Endothelial cell of umbilical vein (primary cell): ENCODE results near the gene C11orf58. TPM values are rescaled to one million over a fixed set of nuclear protein-coding genes. Genes with fewer than 3 reads are reported as not detected.

Experiments
- BruUV-seq: library from RNA; stranded (reverse); fragments of 400-500 nt; replicated peaks from 2 replicates; lab custom pipeline; 2021; lab: Mats Ljungman, UMichigan
- CTCF ChIA-PET: fragments of 300-600, 350-600 bp; sonication (Branson Sonifier 250); formaldehyde crosslinking; loops from one replicate; lab custom pipeline; 2021; ENCODE audit warnings: antibody characterized with exemption, inconsistent platforms; lab: Charles Lee
- POLR2A ChIA-PET: fragments of 300-600, 350-600 bp; sonication (Branson Sonifier 250); formaldehyde crosslinking; loops from one replicate; lab custom pipeline; 2021; ENCODE audit warnings: antibody characterized with exemption, inconsistent platforms; lab: Charles Lee
- DNase-seq: peaks from one replicate; pipeline ENCODE4 v3.0.0-alpha.2; 2011; ENCODE audit warnings: low read depth, low spot score
- FAIRE-seq: peaks from 2 replicates; lab custom pipeline; 2011; peaks lifted over from hg19 to GRCh38; lab: Jason Lieb, UNC
- H2AFZ ChIP-seq: 2 replicates; pipeline ENCODE4 v1.6.0; 2012; ENCODE audit warnings: low read depth, low read length, control low read depth, inconsistent platforms
- H3K27ac ChIP-seq: 2 replicates; pipeline ENCODE4 v1.5.1; 2011; ENCODE audit warnings: low read depth, mild to moderate bottlenecking, control low read depth, low read length, moderate library complexity; ENCODE audit not compliant: insufficient read depth
- H3K27me3 ChIP-seq, 2 experiments: 2 replicates each; pipeline versions ENCODE4 v1.6.0 to v1.6.1; 2011; ENCODE audit warnings: low read length in 2 of 2, mixed read lengths in 1 of 2; ENCODE audit not compliant: control insufficient read depth in 2 of 2, insufficient read depth in 2 of 2
- H3K36me3 ChIP-seq, 2 experiments: 2 replicates in 1 of 2; 3 replicates in 1 of 2; pipeline ENCODE4 v1.5.1; 2011; ENCODE audit warnings: low read length in 2 of 2, mild to moderate bottlenecking in 1 of 2, moderate library complexity in 1 of 2; ENCODE audit not compliant: control insufficient read depth in 2 of 2, insufficient read depth in 2 of 2; ENCODE audit errors: extremely low read depth in 1 of 2
- H3K4me1 ChIP-seq: 3 replicates; pipeline ENCODE4 v1.5.1; 2011; ENCODE audit warnings: mild to moderate bottlenecking, low read length; ENCODE audit not compliant: control insufficient read depth, insufficient read depth; ENCODE audit errors: extremely low read depth
- H3K4me2 ChIP-seq: 2 replicates; pipeline ENCODE4 v1.6.1; 2011; ENCODE audit warnings: low read length, control low read depth, mixed read lengths; ENCODE audit not compliant: insufficient read depth
- H3K4me3 ChIP-seq, 3 experiments: fragments of 200-600 bp in 1 of 3; sonication (generic), shearing (Covaris generic) in 1 of 3; replicated peaks in 1 of 3; 2 replicates each; pipeline ENCODE4 v1.5.1; 2011 to 2016; ENCODE audit warnings: control low read depth in 3 of 3, low read length in 3 of 3, mild to moderate bottlenecking in 2 of 3, inconsistent platforms in 1 of 3, low read depth in 1 of 3, moderate library complexity in 1 of 3; ENCODE audit not compliant: insufficient read depth in 1 of 3
- H3K79me2 ChIP-seq: 2 replicates; pipeline ENCODE4 v1.6.0; 2012; ENCODE audit warnings: low read length, inconsistent platforms; ENCODE audit not compliant: control insufficient read depth, insufficient read depth
- H3K9ac ChIP-seq: replicated peaks from 2 replicates; pipeline ENCODE3; 2011; ENCODE audit warnings: low read length, control low read depth; ENCODE audit not compliant: insufficient read depth; ENCODE audit errors: extremely low read depth
- H3K9me1 ChIP-seq: replicated peaks from 3 replicates; pipeline ENCODE4 v1.6.0; 2011; ENCODE audit warnings: mild to moderate bottlenecking, low read length; ENCODE audit not compliant: control insufficient read depth, insufficient read depth; ENCODE audit errors: extremely low read depth
- H3K9me3 ChIP-seq: replicated peaks from 2 replicates; pipeline ENCODE4 v1.5.1; 2012; ENCODE audit warnings: low read length, inconsistent platforms; ENCODE audit not compliant: control insufficient read depth, insufficient read depth
- H4K20me1 ChIP-seq: replicated peaks from 2 replicates; pipeline ENCODE3; 2011; ENCODE audit warnings: mild to moderate bottlenecking, low read length; ENCODE audit not compliant: control insufficient read depth, insufficient read depth; ENCODE audit errors: extremely low read depth
- CTCF ChIP-seq, 2 donors: IDR thresholded peaks; 1 replicate in 1 of 2; 2 replicates in 1 of 2; pipeline ENCODE4 v1.5.1; 2011; ENCODE audit warnings: low read length in 2 of 2, mild to moderate bottlenecking in 2 of 2, moderate library complexity in 2 of 2, control low read depth in 1 of 2, inconsistent platforms in 1 of 2, low read depth in 1 of 2; ENCODE audit not compliant: insufficient read depth in 1 of 2; ENCODE audit errors: extremely low read depth in 1 of 2
- EZH2 ChIP-seq: IDR thresholded peaks from 2 replicates; pipeline ENCODE4 v1.6.1; 2012; ENCODE audit warnings: borderline replicate concordance, low read depth, mild to moderate bottlenecking, moderate library complexity, low read length, inconsistent platforms; ENCODE audit not compliant: severe bottlenecking
- FOS ChIP-seq: IDR thresholded peaks from 2 replicates; pipeline ENCODE4 v1.6.1; 2011; ENCODE audit warnings: mild to moderate bottlenecking, low read length, moderate library complexity, borderline replicate concordance; ENCODE audit not compliant: insufficient read depth
- GATA2 ChIP-seq: IDR thresholded peaks from 2 replicates; pipeline ENCODE4 v1.7.0; 2011; ENCODE audit warnings: low read depth, mild to moderate bottlenecking, moderate library complexity, mixed read lengths, low read length; ENCODE audit not compliant: insufficient read length, insufficient read depth
- JUN ChIP-seq: IDR thresholded peaks from 2 replicates; pipeline ENCODE4 v1.6.1; 2011; ENCODE audit warnings: borderline replicate concordance, low read depth; ENCODE audit not compliant: insufficient read length, insufficient read depth
- MAX ChIP-seq: IDR thresholded peaks from 2 replicates; pipeline ENCODE4 v1.6.1; 2011; ENCODE audit not compliant: insufficient read depth, insufficient read length
- MYC ChIP-seq: IDR thresholded peaks from one replicate; pipeline ENCODE4 v1.6.1; 2011; ENCODE audit warnings: mild to moderate bottlenecking, low read depth, low read length
- POLR2A ChIP-seq: IDR thresholded peaks from 2 replicates; pipeline ENCODE4 v1.6.1; 2012; ENCODE audit warnings: low read depth, mild to moderate bottlenecking, control low read depth, low read length
- POLR2AphosphoS5 ChIP-seq: IDR thresholded peaks from 2 replicates; pipeline ENCODE4 v1.6.1; 2012; ENCODE audit warnings: low read depth, mild to moderate bottlenecking, control low read depth, low read length, moderate library complexity; ENCODE audit not compliant: insufficient read depth
- dilution Hi-C: fragments of 300-500 bp; cut with MboI; formaldehyde crosslinking; loops from one replicate; pipeline ENCODE4 v1.15.0; 2019; ENCODE audit warnings: low sequenced_read_pairs; ENCODE audit not compliant: extremely low pct_ligation_motif_present
- intact Hi-C: fragments of 100-400 bp; cut with micrococcal nuclease; formaldehyde crosslinking; loops from one replicate; pipeline ENCODE4 v1.10.0; 2022
- polyA plus RNA-seq, 4 experiments: library from polyadenylated mRNA; depleted of rRNA in 3 of 4; stranded (reverse) in 3 of 4; unstranded in 1 of 4; fragments of >200 nt; gene quantifications; 2 replicates each; pipeline versions ENCODE4 v1.2.1 to v1.2.3, GENCODE V29; 2011 to 2012; ENCODE audit warnings: missing spikeins in 1 of 4
- total RNA-seq: library from RNA; stranded (reverse); gene quantifications from 2 replicates; pipeline ENCODE4 v1.2.3, GENCODE V29; 2021

C11orf58 gene
- total and polyA plus RNA-seq, 2 donors (not counting 3 experiments of a cell fraction or from before 2014, with no cell fraction given): 88.4 to 150 TPM

- Histone ChIP-seq H3K4me1 (no peaks in the 10 kb centered on the region), H3K9me3 (no peaks in the 10 kb centered on the region), H3K9me1 (no peaks in the 10 kb centered on the region), H3K27ac (no peak overlapping the region), H3K36me3 (no peaks in the 10 kb centered on the region), H3K27me3 (peaks cover 7 to 15% of the 10 kb centered on the region in 2 experiments), H3K9ac (no peak overlapping the region), H3K4me3 (no peak overlapping the region), H4K20me1 (no peaks in the 10 kb centered on the region), H3K4me2 (no peak overlapping the region), H3K79me2 (no peaks in the 10 kb centered on the region), H2AFZ (no peak overlapping the region)
- dilution Hi-C loops (no loop called here), intact Hi-C loops (no loop called here)
- CTCF ChIA-PET: interaction anchor here (0.7 to 2.0 kb wide), 2 partner anchors 15 to 106 kb away, joined by 3 to 7 read pairs; no protein-coding TSS in a partner anchor
- BruUV-seq: no TSS peak
- POLR2A ChIA-PET: no interaction called here
- FAIRE-seq (no peak), DNase-seq (no peak)
- TF ChIP-seq GATA2 (no peak), EZH2 (no peak), MAX (no peak), JUN (no peak), POLR2AphosphoS5 (no peak), MYC (no peak), CTCF (IDR thresholded peaks at IDR 0.05; ENCODE audit: extremely low read depth in 1 of 2, insufficient read depth in 1 of 2, low read depth in 1 of 2, low read length in 2 of 2) (no peak), POLR2A (no peak), FOS (no peak)
Observed at GRCh38 chr11:16770016-16770415, 31.6 kb downstream of the C11orf58 start.
